Suprapubic skin (tissue), 3 donors: Measurements from ENCODE around the gene PARP14.
"Not testable (repeated sequence)": the region's sequence is repeated elsewhere in the genome, so short reads cannot be mapped to it uniquely, and the experiment has no call there.

Experiments
- EP300 ChIP-seq: sonication (generic); formaldehyde crosslinking; IDR thresholded peaks from one replicate; pipeline ENCODE4 v1.6.1; 2017; ENCODE audit warnings: antibody characterized with exemption
- POLR2A ChIP-seq, 2 donors: fragments of 450-650 bp; IDR thresholded peaks; one replicate each; pipeline ENCODE4 v1.6.1; 2017; ENCODE audit warnings: antibody characterized with exemption in 2 of 2, mild to moderate bottlenecking in 2 of 2, moderate library complexity in 2 of 2
- TF ChIP-seq, protein P1 (sequence below), 2 donors: fragments of 200-600 bp in 1 of 2; fragments of 450-650 bp in 1 of 2; sonication (generic) in 1 of 2; IDR thresholded peaks; one replicate each; pipeline ENCODE4 v1.5.1; 2016 to 2019; ENCODE audit warnings: antibody characterized with exemption in 2 of 2, mild to moderate bottlenecking in 1 of 2, moderate library complexity in 1 of 2

DNA sequence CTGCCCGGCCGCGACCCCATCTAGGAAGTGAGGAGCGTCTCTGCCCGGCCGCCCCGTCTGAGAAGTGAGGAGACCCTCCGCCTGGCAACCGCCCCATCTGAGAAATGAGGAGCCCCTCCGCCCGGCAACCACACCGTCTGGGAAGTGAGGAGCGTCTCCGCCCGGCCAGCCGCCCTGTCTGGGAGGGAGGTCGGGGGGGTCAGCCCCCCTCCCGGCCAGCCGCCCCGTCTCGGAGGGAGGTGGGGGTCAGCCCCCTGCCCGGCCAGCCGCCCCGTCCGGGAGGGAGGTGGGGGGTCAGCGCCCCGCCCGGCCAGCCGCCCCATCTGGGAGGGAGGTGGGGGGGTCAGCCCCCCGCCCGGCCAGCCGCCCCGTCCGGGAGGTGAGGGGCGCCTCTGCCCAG lies 66.7 kb downstream of the PARP14 start:
- TF ChIP-seq, protein P1, sequence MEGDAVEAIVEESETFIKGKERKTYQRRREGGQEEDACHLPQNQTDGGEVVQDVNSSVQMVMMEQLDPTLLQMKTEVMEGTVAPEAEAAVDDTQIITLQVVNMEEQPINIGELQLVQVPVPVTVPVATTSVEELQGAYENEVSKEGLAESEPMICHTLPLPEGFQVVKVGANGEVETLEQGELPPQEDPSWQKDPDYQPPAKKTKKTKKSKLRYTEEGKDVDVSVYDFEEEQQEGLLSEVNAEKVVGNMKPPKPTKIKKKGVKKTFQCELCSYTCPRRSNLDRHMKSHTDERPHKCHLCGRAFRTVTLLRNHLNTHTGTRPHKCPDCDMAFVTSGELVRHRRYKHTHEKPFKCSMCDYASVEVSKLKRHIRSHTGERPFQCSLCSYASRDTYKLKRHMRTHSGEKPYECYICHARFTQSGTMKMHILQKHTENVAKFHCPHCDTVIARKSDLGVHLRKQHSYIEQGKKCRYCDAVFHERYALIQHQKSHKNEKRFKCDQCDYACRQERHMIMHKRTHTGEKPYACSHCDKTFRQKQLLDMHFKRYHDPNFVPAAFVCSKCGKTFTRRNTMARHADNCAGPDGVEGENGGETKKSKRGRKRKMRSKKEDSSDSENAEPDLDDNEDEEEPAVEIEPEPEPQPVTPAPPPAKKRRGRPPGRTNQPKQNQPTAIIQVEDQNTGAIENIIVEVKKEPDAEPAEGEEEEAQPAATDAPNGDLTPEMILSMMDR (IDR thresholded peaks at IDR 0.05), result not testable (repeated sequence)
- not testable (repeated sequence) for TF ChIP-seq POLR2A (IDR thresholded peaks at IDR 0.05); EP300
